Endothelial cell of umbilical vein (primary cell): ENCODE data around the gene SYNDIG1.

ENCODE experiments used
- CTCF ChIP-seq, 2 donors: IDR thresholded peaks; 1 replicate in 1 of 2; 2 replicates in 1 of 2; pipeline ENCODE4 v1.5.1; 2011; ENCODE audit warnings: low read length in 2 of 2, mild to moderate bottlenecking in 2 of 2, moderate library complexity in 2 of 2, control low read depth in 1 of 2, inconsistent platforms in 1 of 2, low read depth in 1 of 2; ENCODE audit not compliant: insufficient read depth in 1 of 2; ENCODE audit errors: extremely low read depth in 1 of 2
- MAX ChIP-seq: IDR thresholded peaks from 2 replicates; pipeline ENCODE4 v1.6.1; 2011; ENCODE audit not compliant: insufficient read depth, insufficient read length
- POLR2A ChIP-seq: IDR thresholded peaks from 2 replicates; pipeline ENCODE4 v1.6.1; 2012; ENCODE audit warnings: low read depth, mild to moderate bottlenecking, control low read depth, low read length

- TF ChIP-seq CTCF (IDR thresholded peaks at IDR 0.05; ENCODE audit: extremely low read depth in 1 of 2, insufficient read depth in 1 of 2, low read depth in 1 of 2, low read length in 2 of 2) (no peak), POLR2A (no peak), MAX (no peak)
Observed at GRCh38 chr20:24503352-24503931, 34.0 kb downstream of the SYNDIG1 start.
